GM12878 (cell line): ENCODE results near the gene SLC2A4. TPM values are rescaled to one million over a fixed set of nuclear protein-coding genes. Genes with fewer than 3 reads are reported as not detected.

Source experiments
- ATAC-seq: fragments of 200-7000 bp; cut with Tn5 transposase; 3 replicates; pipeline ENCODE4 v1.9.1; 2020; ENCODE audit warnings: mild to moderate bottlenecking, moderate library complexity
- BruUV-seq: library from RNA; stranded (reverse); fragments of 400-500 nt; replicated peaks from 2 replicates; lab custom pipeline; 2021; lab: Mats Ljungman, UMichigan
- CTCF ChIA-PET: fragments of 300-600 bp; sonication (Branson Sonifier 250); formaldehyde crosslinking; extraction: SDS; loops from one replicate; lab custom pipeline; 2021; ENCODE audit warnings: inconsistent platforms; lab: Yijun Ruan, JAX
- POLR2A ChIA-PET: fragments of 350-600 bp; formaldehyde crosslinking; extraction: SDS; loops from one replicate; lab custom pipeline; 2021; ENCODE audit warnings: inconsistent platforms; lab: Charles Lee
- RAD21 ChIA-PET: fragments of 300-600 bp; sonication (Branson Sonifier 250); formaldehyde crosslinking; loops from one replicate; lab custom pipeline; 2023; ENCODE audit warnings: antibody characterized with exemption; ENCODE audit not compliant: unreplicated experiment; lab: Charles Lee
- SMC1A ChIA-PET: fragments of 300-600 bp; sonication (Branson Sonifier 250); formaldehyde crosslinking; loops from one replicate; lab custom pipeline; 2023; ENCODE audit not compliant: unreplicated experiment, uncharacterized antibody; lab: Charles Lee
- DNase-seq: peaks from one replicate; pipeline ENCODE4 v3.0.0-alpha.2; 2011; ENCODE audit warnings: low read depth, low spot score
- FAIRE-seq: peaks from 3 replicates; lab custom pipeline; 2011; peaks lifted over from hg19 to GRCh38; lab: Jason Lieb, UNC
- H2AFZ ChIP-seq: 2 replicates; pipeline ENCODE4 v1.6.0; 2011; ENCODE audit warnings: low read depth, low read length, control low read depth; ENCODE audit not compliant: control insufficient read depth
- H3K27ac ChIP-seq: 2 replicates; pipeline ENCODE4 v1.5.1; 2011; ENCODE audit warnings: control low read depth; ENCODE audit not compliant: control insufficient read depth, insufficient read depth
- H3K27me3 ChIP-seq, 2 experiments: replicated peaks in 1 of 2; 2 replicates each; pipeline versions ENCODE4 v1.6.0 to v1.6.1; 2011; ENCODE audit warnings: low read length in 1 of 2; ENCODE audit not compliant: control insufficient read depth in 2 of 2, insufficient read depth in 2 of 2
- H3K36me3 ChIP-seq, 2 experiments: 2 replicates each; pipeline ENCODE4 v1.5.1; 2011; ENCODE audit warnings: low read length in 1 of 2; ENCODE audit not compliant: control insufficient read depth in 2 of 2, insufficient read depth in 2 of 2
- H3K4me1 ChIP-seq: 2 replicates; pipeline ENCODE4 v1.6.1; 2011; ENCODE audit warnings: mild to moderate bottlenecking, low read length, moderate library complexity, mixed read lengths; ENCODE audit not compliant: control insufficient read depth, insufficient read depth
- H3K4me2 ChIP-seq: 2 replicates; pipeline ENCODE4 v1.6.0; 2011; ENCODE audit warnings: control low read depth; ENCODE audit not compliant: control insufficient read depth, insufficient read depth
- H3K4me3 ChIP-seq: fragments of 200-600 bp; sonication (generic); 2 replicates; pipeline ENCODE4 v1.5.1; 2016
- H3K79me2 ChIP-seq: 2 replicates; pipeline ENCODE4 v1.6.0; 2011; ENCODE audit warnings: low read length; ENCODE audit not compliant: control insufficient read depth, insufficient read depth
- H3K9ac ChIP-seq: 2 replicates; pipeline ENCODE4 v1.8.0; 2011; ENCODE audit warnings: low read length, control low read depth, mixed read lengths; ENCODE audit not compliant: control insufficient read depth, insufficient read depth
- H3K9me3 ChIP-seq: replicated peaks from 3 replicates; pipeline ENCODE4 v1.5.1; 2011; ENCODE audit warnings: mild to moderate bottlenecking, low read length; ENCODE audit not compliant: control insufficient read depth, insufficient read depth
- H4K20me1 ChIP-seq: 2 replicates; pipeline ENCODE4 v1.6.0; 2011; ENCODE audit not compliant: control insufficient read depth, insufficient read depth
- CEBPZ ChIP-seq: fragments of 150-350 bp; IDR thresholded peaks from 2 replicates; pipeline ENCODE4 v1.6.1; 2016; ENCODE audit warnings: low read depth, low read length
- ELK1 ChIP-seq: IDR thresholded peaks from 2 replicates; pipeline ENCODE4 v1.6.1; 2012; ENCODE audit warnings: low read depth, low read length, improper control_type of control experiment
- JUNB ChIP-seq: IDR thresholded peaks from 2 replicates; pipeline ENCODE4 v1.6.1; 2016; ENCODE audit warnings: antibody characterized with exemption, mild to moderate bottlenecking
- NFIC ChIP-seq: IDR thresholded peaks from 2 replicates; pipeline ENCODE4 v1.6.1; 2012; ENCODE audit warnings: low read depth, mild to moderate bottlenecking, inconsistent platforms, low read length, moderate library complexity
- NFYA ChIP-seq: IDR thresholded peaks from 2 replicates; pipeline ENCODE4 v1.6.1; 2011; ENCODE audit warnings: low read depth, mild to moderate bottlenecking, low read length, improper control_type of control experiment, borderline replicate concordance
- NR2C2 ChIP-seq: IDR thresholded peaks from 2 replicates; pipeline ENCODE4 v1.6.1; 2011; ENCODE audit warnings: borderline replicate concordance, low read depth; ENCODE audit not compliant: control insufficient read depth, insufficient read length
- PKNOX1 ChIP-seq: fragments of 450-650 bp; IDR thresholded peaks from 2 replicates; pipeline ENCODE4 v1.6.1; 2016; ENCODE audit warnings: mild to moderate bottlenecking
- SMARCA5 ChIP-seq: fragments of 450-650 bp; IDR thresholded peaks from 2 replicates; pipeline ENCODE4 v1.6.1; 2017; ENCODE audit warnings: mild to moderate bottlenecking
- SMC3 ChIP-seq: IDR thresholded peaks from 2 replicates; pipeline ENCODE4 v1.6.1; 2011; ENCODE audit warnings: low read length, improper control_type of control experiment, borderline replicate concordance
- STAT1 ChIP-seq: fragments of 450-650 bp; conservative IDR thresholded peaks from 2 replicates; pipeline ENCODE4 v1.6.1; 2014; ENCODE audit warnings: antibody characterized with exemption, mild to moderate bottlenecking
- TAF1 ChIP-seq: IDR thresholded peaks from 2 replicates; pipeline ENCODE4 v1.6.1; 2011; ENCODE audit warnings: mild to moderate bottlenecking, low read depth, low read length, borderline replicate concordance
- TBL1XR1 ChIP-seq: IDR thresholded peaks from 2 replicates; pipeline ENCODE4 v1.6.1; 2012; ENCODE audit warnings: low read depth, low read length, improper control_type of control experiment
- WGBS: methylation state at CpG from one replicate; pipeline ENCODE4 v1.1.6; 2016; ENCODE audit warnings: low lambda C conversion rate; ENCODE audit not compliant: insufficient replicate concordance, insufficient coverage; ENCODE audit errors: missing lambda C conversion rate; 5-methylcytosine and 5-hydroxymethylcytosine counted together
- in situ Hi-C: fragments of 300-500 bp; cut with MboI; formaldehyde crosslinking; loops from 9 replicates; pipeline ENCODE4 v1.14.3; 2018; ENCODE audit warnings: mixed read lengths
- intact Hi-C: fragments of 100-400 bp; cut with micrococcal nuclease; formaldehyde crosslinking; loops from one replicate; pipeline ENCODE4 v1.14.2; 2022; ENCODE audit not compliant: unreplicated experiment
- polyA plus RNA-seq, 11 experiments: library from polyadenylated mRNA; depleted of rRNA in 4 of 11; unstranded in 6 of 11; stranded (reverse) in 5 of 11; fragments of >200 nt; fragmentation: Nextera tagmentation in 4 of 11; fragmentation: Illumina TruSeq in 1 of 11; extraction: Ambion mirVana in 4 of 11; extraction: Trizol in 1 of 11; gene quantifications; 1 replicate in 1 of 11; 2 replicates in 10 of 11; pipeline versions ENCODE4 v1.2.1 to v1.2.3, GENCODE V29; 2011 to 2016; ENCODE audit warnings: inconsistent platforms in 2 of 11, missing spikeins in 2 of 11, low read depth in 1 of 11
- total RNA-seq, 4 experiments: library from RNA; depleted of rRNA in 3 of 4; stranded (reverse); fragments of >200 nt in 3 of 4; fragmentation: Illumina TruSeq in 1 of 4; extraction: Trizol in 1 of 4; gene quantifications; 2 replicates each; pipeline versions ENCODE4 v1.2.1 to v1.2.3, GENCODE V29; 2013 to 2021

SLC2A4 gene
- total and polyA plus RNA-seq, 10 of the 15 experiments (the other 5 are each of a cell fraction or from before 2014, with no cell fraction given) = 0.03 to 0.23 (median 0.04) TPM; not detected in 4

GRCh38 chr17:7290166-7290565 is 8.6 kb downstream of the SLC2A4 start:
- Histone ChIP-seq H3K79me2 (no peaks in the 10 kb centered on the region), H3K27ac (no peak overlapping the region), H3K27me3 (peaks cover 3 to 6% of the 10 kb centered on the region in 2 experiments), H3K4me3 (no peak overlapping the region), H3K36me3 (no peaks in the 10 kb centered on the region), H3K9ac (no peak overlapping the region), H3K9me3 (no peaks in the 10 kb centered on the region), H2AFZ (no peak overlapping the region), H3K4me2 (no peak overlapping the region), H3K4me1 (peaks cover 3% of the 10 kb centered on the region), H4K20me1 (no peaks in the 10 kb centered on the region; the same call in 1 of the 2 replicates)
- ChIA-PET SMC1A (no interaction called here), CTCF (interaction anchor here (1.5 kb wide), 1 partner anchor 8 kb away, joined by 6 read pairs; no protein-coding TSS in a partner anchor), RAD21 (no interaction called here), POLR2A (no interaction called here)
- BruUV-seq = no TSS peak
- FAIRE-seq = no peak
- no peak for ATAC-seq
- no peak for DNase-seq
- no peak for TF ChIP-seq ELK1
- TF ChIP-seq TAF1 = no peak
- no peak for TF ChIP-seq NFIC
- no peak for TF ChIP-seq TBL1XR1
- no peak for TF ChIP-seq STAT1
- TF ChIP-seq SMARCA5 = no peak
- TF ChIP-seq CEBPZ = no peak
- no peak for TF ChIP-seq NR2C2
- TF ChIP-seq PKNOX1 = no peak
- TF ChIP-seq NFYA = no peak
- TF ChIP-seq SMC3 = no peak
- no peak for TF ChIP-seq JUNB
- in situ Hi-C loops = no loop called here
- WGBS = 59% methylated on average over 19 of the region's 19 CpGs
- intact Hi-C loops = no loop called here
